ENCODE results near the gene GLB1L2.
A peak's percentile ranks its signal among the peaks of the same experiment; 100 is the strongest.

GLB1L2 gene

DNA sequence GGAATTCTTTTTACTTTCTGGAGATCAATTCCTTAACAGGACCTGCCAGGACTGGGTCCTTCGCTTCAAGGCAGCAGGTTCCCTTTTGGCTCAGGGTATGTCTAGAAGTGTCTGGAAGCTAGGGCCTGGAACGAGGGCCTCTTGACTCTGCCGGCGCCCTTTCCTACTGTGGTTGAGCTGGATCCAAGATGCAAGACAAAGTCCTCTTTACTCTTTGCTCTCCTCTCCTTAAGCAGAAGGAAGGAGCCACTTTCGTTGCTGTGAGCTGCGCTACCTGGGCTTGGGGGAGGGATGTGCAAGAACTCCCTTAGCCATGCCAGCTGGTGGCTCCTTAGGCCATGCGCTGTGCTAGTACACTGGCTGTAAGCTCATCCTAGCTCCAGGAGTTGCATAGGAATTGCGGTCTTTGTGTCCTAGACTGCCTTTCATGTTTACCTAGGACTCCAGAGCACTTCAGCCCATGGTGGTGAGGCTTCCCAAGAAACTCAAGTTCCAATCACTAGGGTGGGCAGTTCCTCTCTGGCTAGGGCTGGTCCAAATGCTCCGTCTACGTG, 18.1 kb downstream of the GLB1L2 start:
- no peak for DNase-seq

DNA sequence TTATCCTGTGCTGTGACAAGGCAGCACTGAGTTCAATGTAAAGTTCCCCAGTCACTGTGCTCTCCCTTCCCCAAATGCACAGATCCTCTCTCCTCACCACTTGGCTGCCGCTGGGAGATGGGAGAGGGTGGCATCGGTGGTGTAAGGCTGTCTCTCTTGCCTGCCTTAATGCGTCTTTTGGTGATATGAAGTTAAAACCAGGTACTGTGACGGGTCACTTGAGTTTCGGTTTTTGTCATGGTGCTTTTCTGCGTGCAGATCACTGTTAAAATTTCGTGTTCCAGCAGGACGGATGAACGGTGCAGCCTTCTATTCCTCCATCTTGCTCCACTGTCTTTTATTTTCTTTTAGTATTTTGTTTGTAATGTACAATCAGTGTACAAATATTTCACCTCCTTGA, 18.6 kb downstream of the GLB1L2 start:
- no peak for DNase-seq

DNA sequence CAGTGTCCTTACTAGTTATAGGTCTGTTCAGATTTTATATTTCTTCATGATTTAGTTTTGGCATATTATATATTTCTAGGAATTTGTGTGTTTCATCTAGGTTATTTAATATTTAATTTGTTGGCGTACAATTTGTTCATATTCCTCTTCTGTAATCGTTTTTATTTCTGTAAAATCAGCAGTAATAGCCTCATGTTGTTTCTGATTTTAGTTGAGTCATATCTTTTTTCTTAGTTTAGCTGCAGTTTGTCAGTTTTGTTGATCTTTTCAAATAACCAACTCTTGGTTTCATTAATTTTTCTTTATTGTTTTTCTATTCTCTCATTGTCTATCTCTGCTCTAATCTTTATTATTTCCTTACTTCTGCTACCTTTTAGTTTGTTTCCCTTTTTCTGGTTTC, 20.3 kb downstream of the GLB1L2 start:
- DNase-seq = no peak

DNA sequence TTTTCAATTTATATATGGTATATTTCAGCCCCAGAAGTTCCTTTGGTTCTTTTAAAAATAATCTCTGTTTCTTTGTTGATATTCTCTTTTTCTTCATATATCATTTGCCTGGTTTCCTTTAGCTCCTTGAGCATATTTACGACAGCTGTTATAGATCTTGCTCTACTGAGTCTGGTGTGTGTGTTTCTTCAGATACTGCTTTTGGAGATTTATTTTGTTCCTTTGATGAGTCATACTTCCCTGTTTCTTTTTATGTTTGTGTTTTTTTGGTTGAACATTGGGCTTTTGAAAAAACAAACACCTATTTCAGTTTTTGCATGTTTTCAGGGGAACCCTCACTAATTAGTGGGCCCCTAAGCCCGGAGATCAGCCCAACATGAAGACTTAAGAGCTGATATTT, 23.3 kb downstream of the GLB1L2 start:
- no peak for DNase-seq

DNA sequence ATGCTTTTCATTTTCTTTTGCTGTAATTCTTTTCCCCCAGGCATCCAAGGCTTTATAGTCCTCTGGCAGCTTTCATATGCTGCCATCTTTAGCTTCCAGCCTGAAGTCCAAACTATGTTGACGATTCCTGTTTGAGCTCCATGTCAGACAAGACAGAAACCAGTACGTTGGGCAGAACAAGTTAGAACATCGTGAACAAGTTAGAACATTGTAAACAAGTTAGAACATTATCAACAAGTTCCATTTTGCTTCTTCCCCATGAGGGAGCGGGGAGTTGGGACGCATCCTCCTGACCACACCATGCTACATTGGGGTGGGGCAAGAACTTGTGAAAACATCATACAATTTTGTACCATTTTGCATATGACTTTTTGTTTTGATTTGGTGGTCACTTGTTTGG, 23.9 kb downstream of the GLB1L2 start:
- DNase-seq = no peak

DNA sequence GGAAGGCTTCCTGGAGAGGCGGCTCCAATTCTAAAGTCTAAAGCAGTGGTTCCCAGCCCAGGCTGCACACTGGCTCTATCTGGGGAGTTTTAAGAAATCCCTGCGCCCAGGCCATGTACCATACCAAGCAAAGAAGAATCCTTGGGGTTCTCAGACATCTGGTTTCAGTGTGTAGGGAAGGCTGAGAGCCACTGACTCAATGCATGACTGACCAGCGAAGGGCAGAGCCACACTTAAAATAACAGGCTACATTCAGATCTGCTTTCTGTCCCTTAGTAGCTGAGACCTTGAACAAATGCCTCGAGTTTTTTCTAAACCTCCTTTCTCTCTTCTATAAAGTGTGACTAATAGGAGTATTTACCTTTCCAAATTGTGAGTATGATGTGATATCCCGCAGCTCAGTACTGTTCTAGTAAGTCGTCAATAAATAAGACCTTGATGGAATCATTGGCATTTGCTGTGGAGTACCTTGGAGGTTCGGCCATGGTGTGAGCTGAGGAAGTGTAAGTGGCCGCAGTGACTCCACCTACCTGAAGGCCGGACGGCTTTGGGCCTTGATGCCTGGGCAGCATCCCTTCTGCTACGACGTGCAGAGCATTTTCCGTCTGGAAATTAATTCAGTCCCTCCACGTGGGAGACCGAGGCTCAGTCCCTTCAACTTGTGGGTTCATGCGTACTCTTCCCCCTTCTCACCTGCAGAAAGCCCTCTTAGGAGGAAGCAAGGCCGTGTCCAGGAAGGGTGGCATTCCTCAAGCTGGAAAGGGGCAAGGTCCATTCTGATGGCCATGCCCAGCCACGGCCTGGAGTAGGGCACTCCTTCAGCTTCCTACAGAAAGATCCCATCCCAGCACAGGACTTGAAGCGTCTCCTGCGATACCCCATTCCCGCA, 25.1 kb downstream of the GLB1L2 start:
- no peak for DNase-seq

DNA sequence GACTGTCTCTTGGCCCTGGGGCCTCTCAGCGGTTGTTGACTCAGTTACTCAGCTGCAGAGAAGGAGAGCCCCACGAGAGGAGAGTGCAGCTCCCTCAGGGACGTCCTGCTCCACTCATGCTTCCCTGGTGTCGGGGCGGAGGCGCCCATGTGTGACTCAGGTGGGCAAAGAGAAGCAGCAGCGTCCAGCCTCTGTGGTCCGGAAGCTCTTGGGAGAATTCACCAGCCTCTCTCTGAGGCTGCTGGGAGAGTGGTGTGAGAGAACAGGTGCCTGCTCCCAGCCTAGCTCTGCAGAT, 25.7 kb downstream of the GLB1L2 start:
- DNase-seq = no peak

DNA sequence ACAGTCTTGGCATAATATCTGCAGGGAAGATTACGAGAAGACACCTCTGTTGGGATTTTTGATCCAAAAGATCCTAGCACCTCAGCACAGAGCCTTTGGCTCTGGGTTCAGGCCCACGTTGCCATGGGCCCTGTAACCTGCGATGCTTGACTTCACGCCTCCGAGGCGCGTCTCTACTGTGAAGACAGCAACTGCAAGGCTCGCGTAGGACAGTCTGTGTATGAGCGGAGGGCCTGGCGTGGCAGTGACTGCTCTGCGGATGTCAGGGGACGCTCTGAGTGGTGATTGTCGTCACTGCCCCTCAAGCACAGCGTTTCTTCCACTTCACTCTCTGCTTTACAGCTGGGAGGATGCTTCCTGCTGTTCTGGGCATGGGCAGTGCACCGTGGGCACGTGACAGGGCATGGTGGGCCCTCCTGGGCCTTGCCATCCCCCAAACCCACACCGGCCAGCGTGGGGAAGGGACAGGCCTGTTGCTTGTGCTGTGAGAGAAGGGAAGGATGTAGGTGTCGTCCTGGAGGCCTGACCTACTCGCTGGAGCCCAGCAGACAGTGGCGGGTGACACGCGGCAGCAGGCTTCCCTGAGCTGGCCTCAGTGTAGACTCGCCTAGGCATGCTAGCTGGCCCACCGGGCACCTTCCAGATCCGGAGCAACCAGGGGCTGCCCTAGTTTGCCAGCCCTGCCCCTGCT, 26.5 kb downstream of the GLB1L2 start:
- DNase-seq = no peak

DNA sequence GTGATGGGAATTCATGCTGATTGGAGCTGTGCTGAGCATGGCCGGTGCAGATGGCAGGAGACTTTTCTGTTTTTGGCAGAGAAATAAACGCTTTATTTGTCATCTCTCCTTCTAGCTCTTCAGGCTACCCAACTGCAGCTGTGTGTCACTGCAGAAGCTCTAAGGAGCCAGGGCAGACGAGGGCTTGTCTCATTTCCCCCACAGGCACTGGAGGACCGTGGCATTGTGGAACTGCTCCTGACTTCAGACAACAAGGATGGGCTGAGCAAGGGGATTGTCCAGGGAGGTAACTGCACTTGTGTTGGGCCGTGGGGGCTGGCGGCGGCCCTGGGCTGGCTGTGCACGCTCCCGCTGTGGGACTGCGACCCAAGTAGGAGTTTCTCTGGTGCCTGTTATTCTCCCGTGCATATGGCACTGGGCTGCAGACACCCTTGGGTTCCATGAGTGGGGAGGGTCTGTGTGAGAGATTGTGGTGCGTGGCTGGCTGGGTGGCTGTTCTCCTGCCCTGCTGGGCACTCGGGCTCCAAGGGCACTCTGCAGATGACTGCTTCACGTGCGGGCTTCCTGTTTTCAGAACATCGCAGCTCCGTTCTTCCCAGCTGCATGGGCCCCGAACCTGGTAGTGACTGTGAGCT, 27.2 kb downstream of the GLB1L2 start:
- DNase-seq = no peak

DNA sequence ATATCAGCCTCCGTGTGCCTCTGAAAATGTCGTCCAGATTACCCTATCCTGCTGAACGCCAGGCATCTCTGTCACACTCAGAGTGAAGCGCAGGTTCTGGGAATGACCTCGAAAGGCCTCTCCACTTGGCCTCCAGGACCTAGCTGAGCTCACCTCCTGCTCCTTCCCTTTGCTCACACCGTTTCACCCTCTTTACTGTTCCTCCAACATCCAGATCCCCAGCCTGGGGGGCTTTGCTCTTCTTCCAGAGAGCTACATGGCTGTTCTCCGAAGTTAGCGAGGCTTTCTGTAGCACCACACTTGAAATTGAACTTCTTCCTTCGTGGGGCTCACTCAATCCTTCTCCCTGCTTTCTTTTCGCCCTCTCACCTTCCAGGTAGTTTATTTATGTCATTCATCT, 27.9 kb downstream of the GLB1L2 start:
- DNase-seq = no peak

DNA sequence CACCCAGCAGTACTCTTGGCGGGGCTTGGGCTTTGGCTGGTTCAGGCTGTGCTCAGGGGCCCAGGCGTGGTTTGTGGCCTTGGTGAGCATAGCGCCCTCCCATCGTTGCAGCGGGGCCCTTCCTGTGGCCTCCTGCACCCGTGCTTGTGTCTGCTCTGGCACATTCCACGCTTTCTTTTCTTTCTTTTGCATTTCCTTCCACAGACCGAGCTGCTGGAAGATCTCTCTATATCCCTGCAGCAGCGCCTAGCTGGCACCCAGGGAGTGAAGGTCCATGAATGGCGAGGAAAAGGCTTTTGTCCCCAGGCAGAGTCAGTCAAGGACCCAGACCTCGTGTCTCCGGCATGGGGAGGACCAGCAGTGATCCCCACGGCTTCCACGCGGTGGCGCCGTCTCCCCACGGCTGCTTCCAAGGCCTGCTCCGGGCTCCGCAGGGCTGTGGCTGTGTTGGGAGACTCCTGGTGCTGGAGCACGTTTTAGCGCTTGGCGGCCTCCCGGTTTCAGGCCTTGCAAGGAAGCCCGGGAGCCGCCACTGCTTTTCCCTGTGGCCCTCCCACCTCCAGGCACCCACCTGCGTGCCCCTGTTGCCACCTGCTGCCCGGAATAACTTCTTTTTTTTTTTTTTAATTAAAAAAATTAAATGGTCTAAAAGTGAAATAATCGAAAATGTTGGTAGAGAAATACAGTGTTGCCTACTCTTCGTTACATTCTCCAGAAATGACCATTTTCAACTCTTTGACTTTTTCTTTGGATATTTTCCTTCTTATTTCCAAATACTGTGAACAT, 28.5 kb downstream of the GLB1L2 start:
- DNase-seq = peak; percentile 88

DNA sequence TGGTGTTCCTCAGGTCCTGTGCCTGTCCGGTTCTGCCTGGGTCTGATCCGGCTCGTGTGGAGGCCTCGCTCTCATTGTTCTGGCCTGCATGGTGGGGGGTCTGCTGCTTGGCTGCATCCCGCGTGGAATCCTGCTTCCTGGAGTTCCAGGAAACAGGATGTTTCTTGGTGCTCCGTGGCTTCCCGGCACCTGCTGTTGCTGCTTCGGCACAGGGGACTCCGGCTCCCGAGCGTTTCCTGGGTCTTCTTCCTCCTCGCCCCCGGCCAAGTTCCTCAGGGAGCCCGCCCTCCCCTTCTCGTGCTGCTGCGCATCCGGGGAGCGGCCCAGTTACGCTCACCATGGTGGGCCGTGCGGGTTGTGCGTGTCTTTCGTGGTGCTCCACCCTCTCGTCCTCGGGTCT, 29.9 kb downstream of the GLB1L2 start:
- DNase-seq = no peak

DNA sequence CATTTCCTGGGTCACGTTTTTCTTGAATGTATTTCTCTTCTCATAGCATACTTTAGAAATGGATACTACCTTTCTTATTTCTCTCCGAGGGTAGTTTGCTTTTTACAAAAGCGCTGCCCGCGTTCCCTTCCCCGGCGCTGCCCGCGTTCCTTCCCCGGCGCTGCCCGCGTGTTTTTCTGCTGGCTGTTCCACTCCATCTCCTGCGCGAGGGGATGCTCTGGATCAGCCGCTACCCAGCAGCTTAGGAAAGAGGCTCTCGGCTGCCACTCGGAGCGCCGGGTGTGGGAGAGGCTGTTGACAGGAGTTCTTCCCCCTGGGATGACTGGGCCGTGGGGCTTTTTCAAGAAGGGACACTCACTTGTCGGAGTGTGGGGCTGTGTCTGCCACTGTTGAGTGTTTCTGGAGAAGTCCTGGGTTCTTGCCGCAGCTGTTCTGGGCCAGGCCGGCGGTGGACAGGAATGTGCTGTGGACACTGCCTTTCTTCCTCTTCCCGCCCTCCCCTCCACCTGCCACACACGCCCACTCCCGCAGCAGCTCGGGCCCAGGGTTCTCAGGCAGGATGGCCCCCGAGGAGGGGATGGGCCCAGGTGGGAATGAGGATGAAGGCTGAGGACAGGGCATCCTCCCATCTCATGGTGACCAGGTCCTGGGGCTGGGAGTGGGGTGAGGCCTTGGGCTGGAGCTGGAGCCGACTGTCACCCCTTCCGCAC, 30.6 kb downstream of the GLB1L2 start:
- DNase-seq = no peak

DNA sequence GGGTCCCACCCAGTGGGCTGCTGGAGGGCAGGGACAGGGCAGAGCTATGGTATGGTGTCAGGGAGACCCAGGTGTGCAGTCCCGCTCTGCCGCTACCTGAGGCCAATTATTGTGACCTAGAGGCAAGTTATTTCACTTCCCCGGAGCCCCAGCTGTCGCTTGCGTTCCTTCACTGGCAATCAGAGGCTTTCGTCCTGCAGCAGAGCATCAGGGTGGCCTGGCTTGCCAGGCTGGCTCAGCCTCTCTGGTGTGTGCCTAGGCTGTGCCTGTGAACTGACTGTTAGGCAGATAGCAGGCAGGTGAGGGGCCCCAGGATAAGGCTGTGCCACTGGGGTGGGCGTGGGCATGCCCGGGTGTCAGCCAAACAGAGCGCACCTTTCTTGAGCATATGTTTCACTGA, 31.4 kb downstream of the GLB1L2 start:
- no peak for DNase-seq

DNA sequence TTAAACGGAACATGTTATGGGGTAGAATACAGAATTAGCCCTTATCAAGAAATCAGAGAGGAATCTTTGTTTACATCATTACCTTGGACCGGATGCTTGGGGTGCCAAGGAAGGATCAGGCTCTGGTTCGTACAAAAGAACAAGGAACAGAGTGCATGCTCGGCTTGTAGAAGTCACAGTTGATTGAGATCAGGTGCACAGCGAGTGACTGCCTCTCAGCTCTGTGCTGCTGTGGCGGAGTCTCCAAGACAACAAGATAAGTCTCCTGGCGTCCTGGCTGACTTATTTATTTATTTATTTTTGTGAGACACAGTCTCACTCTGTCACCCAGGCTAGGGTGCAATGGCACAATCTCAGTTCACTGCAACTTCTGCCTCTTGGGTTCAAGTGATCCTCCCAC, 31.8 kb downstream of the GLB1L2 start:
- no peak for DNase-seq

DNA sequence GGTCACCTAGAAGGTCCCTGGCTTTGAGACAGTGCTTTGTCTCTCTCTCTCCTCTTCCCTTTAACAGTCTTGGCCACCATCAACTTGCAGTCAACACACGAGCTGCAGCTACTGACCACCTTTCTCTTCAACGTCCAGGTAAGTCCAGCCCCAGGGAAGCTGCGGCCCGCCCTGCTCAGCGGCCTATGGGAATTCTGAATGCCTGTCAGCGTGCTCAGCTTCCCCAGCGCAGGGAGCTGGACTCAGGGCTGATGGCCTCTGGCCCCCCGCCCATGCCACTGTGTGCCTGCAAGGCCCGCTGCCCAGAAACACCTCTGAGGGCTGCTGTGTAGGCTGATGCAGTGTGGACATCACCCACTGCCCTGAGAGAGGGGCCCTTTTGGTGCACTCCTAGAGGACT, 32.5 kb downstream of the GLB1L2 start:
- no peak for DNase-seq

DNA sequence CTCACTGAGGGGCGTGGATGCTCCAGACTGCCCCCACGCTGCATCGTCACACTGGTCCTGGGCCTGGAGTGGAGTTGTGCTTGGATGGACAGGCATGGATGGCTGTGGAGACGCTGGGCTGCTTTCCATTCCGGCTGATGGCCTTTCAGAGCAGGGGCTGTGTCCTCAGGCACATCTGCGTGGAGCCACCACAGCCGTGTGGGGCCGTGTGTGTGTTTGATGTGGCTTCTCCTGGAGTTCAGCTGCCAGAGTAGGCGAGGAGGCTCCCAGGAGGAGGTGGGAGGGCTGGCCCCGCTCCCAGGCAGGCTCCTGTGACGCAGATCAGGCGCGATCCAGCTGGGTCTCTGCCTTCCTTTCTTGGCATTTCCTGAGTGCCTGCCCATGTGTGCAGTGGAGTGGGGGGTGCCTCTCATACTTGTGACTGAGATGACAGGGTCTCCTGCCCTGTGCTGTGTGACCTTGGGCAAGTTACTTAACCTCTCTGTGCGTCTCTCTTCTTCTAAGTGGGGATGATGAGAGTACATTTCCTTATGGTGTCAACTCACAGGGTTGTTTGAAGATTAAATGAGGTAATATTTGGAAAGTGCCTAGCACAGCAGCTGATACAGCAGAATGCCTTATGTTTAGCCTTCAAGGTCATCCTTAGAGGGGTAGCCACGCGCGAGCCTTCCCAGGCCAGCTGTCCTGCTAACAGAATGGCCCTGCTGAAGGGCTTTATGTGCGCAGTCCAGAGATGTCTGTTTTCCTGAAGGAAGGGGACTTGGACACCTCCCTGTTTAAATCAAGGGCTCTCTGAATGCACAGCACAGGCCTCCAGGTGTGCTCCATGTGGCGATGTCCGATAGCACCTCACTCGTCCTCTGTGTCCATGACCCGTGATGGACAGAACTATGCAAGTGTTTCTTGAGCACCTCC, 33.5 kb downstream of the GLB1L2 start:
- no peak for DNase-seq

DNA sequence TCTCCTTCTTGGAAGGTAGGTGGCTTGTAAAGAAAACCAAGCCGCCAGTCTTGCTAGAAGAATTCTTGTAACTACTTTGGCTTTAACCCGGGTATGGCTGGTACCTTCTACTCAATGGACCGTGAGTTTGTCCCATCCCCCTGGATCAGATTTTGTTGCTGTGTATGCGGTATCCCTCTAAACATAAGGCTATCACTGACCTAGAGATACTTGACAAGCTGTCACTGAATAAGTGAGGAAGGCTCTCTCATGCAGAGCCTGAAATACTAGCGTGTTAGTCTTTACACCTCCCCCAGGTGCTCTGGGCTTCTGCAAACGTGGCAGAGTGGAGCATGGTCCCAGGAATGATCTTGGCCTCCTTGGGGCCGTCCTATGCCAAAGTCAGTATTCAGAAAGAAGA, 34.5 kb downstream of the GLB1L2 start:
- DNase-seq = no peak

DNA sequence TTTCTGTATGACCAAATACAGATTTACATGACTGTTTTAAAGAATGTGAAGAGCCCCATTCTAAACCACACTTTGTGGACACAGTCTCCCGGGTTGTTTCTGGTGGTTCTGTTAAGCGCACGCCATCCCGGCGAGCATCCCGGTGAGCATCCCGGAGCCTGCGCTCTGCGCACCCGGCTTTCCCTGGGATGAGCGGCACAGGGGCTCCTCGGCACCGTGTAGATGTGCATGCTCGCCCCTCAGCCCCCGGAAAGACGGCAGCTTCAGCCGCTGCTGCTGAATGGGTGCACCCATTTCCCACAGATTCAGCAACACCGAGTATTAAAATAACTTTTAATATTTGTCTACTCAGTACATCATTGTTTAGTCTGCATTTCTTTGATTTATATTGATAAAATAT, 36.0 kb downstream of the GLB1L2 start:
- DNase-seq = no peak

DNA sequence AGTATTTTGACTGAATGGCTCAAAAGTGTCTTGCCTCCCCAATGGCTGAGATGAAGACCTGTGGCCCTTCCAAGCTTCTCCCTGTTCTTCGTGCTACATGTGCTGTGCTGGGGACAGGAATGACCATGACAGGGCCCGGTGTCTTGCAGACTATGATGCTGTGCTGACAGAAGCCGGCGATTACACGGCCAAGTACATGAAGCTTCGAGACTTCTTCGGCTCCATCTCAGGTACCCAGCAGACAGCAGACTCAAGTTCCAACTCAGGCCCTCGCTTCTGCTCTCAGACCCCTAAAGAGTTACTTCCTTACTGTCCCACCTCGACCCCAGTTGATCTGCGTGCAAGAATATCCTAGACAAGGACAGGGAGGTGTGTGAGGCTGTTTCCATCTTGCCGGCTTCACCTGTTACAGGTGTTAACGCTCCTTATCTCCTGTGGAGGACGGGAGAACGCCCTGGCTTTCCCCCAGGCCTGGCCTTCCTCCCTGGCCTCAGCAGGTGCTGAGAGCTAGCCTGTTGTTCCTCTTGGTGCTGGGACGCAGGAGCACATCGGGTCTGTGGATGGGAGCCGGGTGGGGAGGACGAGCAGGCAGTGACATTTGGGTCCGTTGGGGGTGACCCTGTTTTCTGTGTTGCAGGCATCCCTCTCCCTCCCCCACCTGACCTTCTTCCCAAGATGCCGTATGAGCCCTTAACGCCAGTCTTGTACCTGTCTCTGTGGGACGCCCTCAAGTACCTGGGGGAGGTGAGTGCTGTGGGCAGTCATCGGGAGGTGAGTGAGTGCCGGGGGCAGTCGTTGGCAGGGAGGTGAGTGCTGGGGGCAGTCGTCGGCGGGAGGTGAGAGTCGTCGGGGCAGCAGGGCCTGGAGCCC, 38.1 kb downstream of the GLB1L2 start:
- no peak for DNase-seq

Measured in femur (tissue), 1 donor.